HG02885 (cell line): ENCODE data around the gene CNPPD1.
"Not testable (repeated sequence)": the region's sequence is repeated elsewhere in the genome, so short reads cannot be mapped to it uniquely, and the experiment has no call there.

Source experiments
- ATAC-seq: cut with Tn5 transposase; IDR thresholded peaks from one replicate; pipeline ENCODE4 v1.9.1; 2021; ENCODE audit warnings: mild to moderate bottlenecking; ENCODE audit not compliant: unreplicated experiment, poor library complexity

CNPPD1 gene

GRCh38 chr2:219209236-219210195 lies 32.8 kb upstream of the CNPPD1 start:
- ATAC-seq = no peak

DNA sequence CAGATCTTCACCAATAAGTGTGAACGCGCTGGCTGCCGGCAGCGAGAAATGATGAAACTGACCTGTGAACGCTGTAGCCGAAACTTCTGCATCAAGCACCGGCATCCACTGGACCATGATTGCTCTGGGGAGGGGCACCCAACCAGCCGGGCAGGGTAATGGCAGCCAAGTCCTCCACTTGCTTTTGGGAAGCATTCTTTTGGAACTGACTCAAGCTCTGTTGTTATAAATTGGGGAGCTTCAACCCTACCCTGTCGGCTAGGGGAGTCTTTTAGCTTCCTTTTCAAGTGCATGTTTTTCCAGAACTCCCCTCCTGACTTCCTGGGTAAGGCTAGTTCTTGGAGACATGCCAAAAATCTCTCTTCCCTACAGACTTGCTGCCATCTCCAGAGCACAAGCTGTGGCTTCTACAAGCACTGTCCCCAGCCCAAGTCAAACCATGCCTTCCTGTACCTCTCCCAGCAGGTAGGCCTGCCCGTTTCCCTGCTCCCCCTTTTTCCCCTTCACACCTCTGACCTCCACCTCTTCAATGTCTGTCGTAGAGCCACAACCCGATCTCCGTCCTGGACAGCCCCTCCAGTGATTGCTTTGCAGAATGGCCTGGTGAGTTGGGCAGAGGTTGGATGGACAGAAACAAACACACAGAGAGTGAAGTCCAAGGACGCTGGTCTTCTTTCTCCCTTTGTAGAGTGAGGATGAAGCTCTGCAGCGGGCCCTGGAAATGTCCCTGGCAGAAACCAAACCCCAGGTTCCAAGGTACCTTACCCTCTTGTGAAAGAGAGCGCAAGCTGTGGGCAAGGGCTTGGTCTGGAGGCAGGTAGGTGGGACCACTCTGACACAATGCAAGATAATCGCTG lies 31.4 kb upstream of the CNPPD1 start:
- no peak for ATAC-seq

DNA sequence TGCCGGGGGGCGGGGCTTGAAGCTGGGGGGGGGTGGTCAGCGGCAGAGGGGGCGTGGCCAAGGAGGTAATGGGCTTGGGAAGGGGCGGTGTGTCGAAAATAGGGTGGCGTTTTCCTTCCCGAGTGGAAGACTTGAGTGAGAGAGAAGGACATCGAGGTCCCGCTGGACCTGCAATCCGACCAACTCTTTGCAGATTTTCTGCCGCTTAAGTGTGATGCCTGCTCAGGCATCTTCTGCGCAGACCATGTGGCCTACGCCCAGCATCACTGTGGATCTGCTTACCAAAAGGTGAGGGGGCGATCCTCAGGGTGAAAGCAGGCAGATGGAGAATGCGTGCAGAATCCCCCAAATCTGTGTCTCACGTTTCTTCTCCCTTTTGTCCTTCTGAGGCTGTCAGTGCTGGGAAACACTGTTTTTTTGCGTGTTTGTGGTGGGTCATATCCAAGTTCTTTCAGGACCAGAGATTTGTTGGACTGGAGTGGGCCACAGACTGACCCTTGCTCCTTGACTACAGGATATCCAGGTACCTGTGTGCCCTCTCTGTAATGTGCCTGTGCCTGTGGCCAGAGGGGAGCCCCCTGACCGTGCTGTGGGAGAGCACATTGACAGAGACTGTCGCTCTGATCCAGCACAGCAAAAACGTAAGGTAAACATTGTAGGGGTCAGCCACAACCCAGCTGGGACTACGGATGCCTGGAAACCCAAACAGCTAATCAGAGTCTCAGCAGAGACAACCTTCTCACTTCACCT lies 30.6 kb upstream of the CNPPD1 start:
- no peak for ATAC-seq

- peak; percentile 97 for ATAC-seq
These were observed 29.8 kb upstream of the CNPPD1 start, which contains the start of gene ZFAND2B for GRCh38 chr2:219206328-219207133. TSS of gene ZFAND2B (plus strand) at chr2:219206782. CDS start at chr2:219206988, 206 bp downstream.

DNA sequence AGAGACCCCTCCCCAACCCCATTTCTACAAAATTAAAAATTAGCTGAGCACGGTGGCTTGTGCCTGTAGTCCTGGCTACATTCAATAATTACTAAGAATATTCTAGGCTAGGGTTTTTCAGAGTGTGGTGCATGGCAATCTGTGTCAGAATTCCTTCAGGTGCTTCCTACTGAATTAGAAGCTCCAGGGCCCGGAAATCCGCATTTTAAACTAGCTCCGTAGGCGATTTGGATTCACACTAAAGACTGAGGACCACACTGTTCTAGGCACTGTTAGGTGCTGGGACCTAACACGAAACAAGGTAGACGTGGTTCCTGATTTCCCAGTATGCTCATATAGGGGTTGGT lies 29.2 kb upstream of the CNPPD1 start:
- no peak for ATAC-seq

- ATAC-seq = no peak
These were observed 28.4 kb upstream of the CNPPD1 start for GRCh38 chr2:219205165-219205538.

- no peak for ATAC-seq
These were observed 27.9 kb upstream of the CNPPD1 start for GRCh38 chr2:219204425-219205164.

- not testable (repeated sequence) for ATAC-seq
These were observed 24.6 kb upstream of the CNPPD1 start for GRCh38 chr2:219201331-219201730.

- not testable (repeated sequence) for ATAC-seq
These were observed 24.0 kb upstream of the CNPPD1 start for GRCh38 chr2:219200502-219201326.

DNA sequence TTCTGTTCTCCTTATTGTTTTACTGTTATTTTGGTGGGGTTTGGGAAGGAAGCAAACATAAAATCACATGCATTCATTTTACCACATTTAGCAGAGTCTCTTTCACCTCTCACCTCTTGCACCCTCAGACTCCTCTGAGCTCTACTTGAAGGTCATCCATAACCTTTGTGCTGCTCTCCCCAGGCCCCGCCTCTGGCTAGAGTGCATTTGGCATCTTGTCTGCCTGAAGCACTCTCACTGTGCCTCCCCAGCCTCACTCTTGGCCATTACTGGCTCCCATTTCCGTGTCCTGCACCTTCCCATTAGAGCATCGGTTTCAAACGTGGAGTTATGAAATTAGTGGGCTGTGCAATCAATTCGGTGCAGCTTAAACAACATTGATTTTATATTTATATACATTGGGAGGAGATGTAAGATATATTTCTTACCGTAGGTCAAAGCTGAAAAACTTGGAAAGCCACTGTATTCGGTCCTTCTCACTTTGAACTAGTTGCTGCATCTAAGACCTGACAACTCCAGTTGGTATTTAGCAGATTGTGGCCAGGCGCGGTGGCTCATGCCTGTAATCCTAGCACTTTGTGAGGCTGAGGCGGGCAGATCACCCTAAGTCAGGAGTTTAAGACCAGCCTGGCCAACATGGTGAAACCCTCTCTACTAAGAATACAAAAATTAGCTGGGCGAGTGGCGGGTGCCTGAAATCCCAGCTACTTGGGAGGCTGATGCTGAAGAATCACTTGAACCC lies 22.9 kb upstream of the CNPPD1 start:
- ATAC-seq = no peak

DNA sequence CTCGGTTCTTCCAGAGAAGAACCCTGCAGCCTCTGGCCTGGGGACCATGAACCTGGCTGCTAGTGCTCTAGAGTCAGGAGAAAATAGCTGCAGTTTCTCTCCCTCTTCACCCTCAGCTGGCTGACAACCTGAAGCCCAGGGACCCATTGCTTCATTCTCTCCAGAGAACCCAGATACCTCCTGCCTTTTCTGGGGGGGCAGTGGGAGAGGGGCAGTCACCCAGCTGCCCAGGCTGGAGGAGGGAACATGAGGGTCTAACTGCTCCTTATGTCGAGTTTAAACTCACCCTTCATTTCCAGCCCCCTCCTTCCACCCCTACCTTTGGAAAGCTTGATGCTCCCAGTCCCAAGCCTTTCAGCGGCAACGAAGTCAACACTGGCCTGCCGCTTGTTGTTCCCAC lies 22.2 kb upstream of the CNPPD1 start:
- no peak for ATAC-seq

DNA sequence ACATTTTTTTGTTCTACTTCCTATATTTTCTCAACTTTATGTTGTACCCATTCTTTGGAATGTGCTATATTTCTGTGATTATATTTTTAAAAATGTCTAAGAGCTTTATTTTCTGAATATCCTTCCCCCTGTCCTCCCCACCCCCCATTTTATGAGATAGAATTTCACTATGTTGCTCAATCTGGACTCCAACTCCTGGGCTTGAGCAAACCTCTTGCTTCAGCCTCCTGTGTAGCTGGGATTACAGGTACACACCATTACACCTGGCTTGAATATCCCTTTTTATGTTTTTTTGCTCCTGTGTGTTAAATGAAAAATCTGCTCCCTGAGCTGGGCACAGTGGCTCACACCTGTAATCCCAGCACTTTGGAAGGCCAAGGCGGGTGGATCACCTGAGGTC lies 20.7 kb upstream of the CNPPD1 start:
- no peak for ATAC-seq

- ATAC-seq = no peak
These were observed 10.2 kb upstream of the CNPPD1 start for GRCh38 chr2:219186754-219187456.

GRCh38 chr2:219184121-219184520 lies 7.4 kb upstream of the CNPPD1 start:
- ATAC-seq = no peak

DNA sequence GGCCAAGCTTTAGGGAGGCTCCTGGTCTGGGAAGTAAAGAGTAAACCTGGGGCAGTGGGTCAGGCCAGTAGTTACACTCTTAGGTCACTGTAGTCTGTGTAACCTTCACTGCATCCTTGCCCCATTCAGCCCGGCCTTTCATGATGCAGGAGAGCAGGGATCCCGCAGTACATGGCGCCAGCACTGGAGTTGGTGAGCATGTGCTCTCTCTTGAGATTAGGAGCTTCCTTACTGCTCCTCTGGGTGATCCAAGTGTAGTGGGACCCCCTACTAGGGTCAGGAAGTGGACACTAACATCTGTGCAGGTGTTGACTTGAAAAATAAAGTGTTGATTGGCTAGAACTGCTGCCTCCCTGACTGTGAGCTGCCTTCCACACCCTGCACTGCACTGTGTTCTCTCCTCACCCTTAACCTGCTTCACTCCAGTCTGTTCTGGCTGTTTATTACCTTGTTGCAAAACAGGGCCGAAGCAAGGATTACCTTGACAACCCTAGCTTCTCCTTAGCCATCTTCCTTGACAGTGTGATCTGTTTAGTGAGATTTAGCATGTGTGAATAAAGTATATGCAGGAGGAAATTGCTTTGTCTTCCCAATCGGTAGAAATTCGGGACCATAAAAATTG lies 6.5 kb upstream of the CNPPD1 start:
- ATAC-seq = no peak

GRCh38 chr2:219182331-219183150 lies 5.8 kb upstream of the CNPPD1 start:
- no peak for ATAC-seq
